SH-SY5Y (cell line): ENCODE data around the gene SMIM35.

Experiments
- GATA2 ChIP-seq: IDR thresholded peaks from 2 replicates; pipeline ENCODE4 v1.6.1; 2011; ENCODE audit warnings: mild to moderate bottlenecking, low read depth, low read length
- GATA3 ChIP-seq: IDR thresholded peaks from 2 replicates; pipeline ENCODE4 v1.6.1; 2011; ENCODE audit warnings: low read depth, mild to moderate bottlenecking, low read length, moderate library complexity

GRCh38 chr11:118052581-118053206 is 34.1 kb downstream of the SMIM35 start:
- TF ChIP-seq GATA3 (no peak), GATA2 (no peak)
